NT2/D1 (cell line): ENCODE measurements around the gene MAGI2.

Source experiments
- SUZ12 ChIP-seq: IDR thresholded peaks from 2 replicates; pipeline ENCODE4 v1.6.1; 2011; ENCODE audit not compliant: insufficient read length, insufficient read depth; ENCODE audit errors: extremely low read depth
- YY1 ChIP-seq: IDR thresholded peaks from 2 replicates; pipeline ENCODE4 v1.6.1; 2011; ENCODE audit not compliant: insufficient read length, insufficient read depth
- ZNF274 ChIP-seq: IDR thresholded peaks from 2 replicates; pipeline ENCODE4 v1.6.1; 2011; ENCODE audit warnings: mild to moderate bottlenecking, low read depth, low read length

DNA sequence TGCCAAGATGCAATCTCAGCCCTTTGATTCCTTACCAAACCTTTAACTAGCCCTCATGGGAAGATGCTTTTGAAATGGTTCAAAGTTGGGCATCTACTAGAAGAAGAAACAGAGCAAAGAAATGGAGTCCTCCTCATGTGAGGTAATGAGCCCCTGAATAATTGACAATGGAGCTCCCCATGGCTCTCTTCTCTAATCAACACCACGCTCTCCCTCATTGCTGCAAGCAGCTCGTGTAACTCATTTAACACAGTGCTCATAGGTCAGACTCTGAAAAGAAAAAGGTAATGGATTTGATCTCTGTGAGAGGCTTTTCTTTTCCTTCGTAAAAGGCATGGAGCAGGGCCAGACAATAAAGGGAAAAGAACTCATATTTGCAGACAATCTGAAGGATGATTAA is 1342.1 kb downstream of the MAGI2 start:
- TF ChIP-seq YY1 (no peak), ZNF274 (no peak), SUZ12 (no peak)
